Left ventricle myocardium inferior (tissue), 1 donor: ENCODE results near the gene FBLN2. TPM values are rescaled to one million over a fixed set of nuclear protein-coding genes. Genes with fewer than 3 reads are reported as not detected.

Source experiments
- DNase-seq: peaks from one replicate; pipeline ENCODE4 v3.0.0-alpha.2; 2020
- H3K27ac ChIP-seq: fragments of 200-600 bp; replicated peaks from 2 replicates; pipeline ENCODE4 v1.8.0; 2021
- H3K27me3 ChIP-seq: fragments of 200-600 bp; 2 replicates; pipeline ENCODE4 v1.8.0; 2021; ENCODE audit warnings: low read depth
- H3K36me3 ChIP-seq: fragments of 200-600 bp; 2 replicates; pipeline ENCODE4 v1.8.0; 2021
- H3K4me1 ChIP-seq: fragments of 200-600 bp; 2 replicates; pipeline ENCODE4 v1.8.0; 2021
- H3K4me3 ChIP-seq: fragments of 200-600 bp; 2 replicates; pipeline ENCODE4 v1.8.0; 2021; ENCODE audit warnings: mild to moderate bottlenecking, moderate library complexity
- H3K9me3 ChIP-seq: fragments of 200-600 bp; replicated peaks from 2 replicates; pipeline ENCODE4 v1.8.0; 2021
- intact Hi-C: fragments of 100-400 bp; cut with micrococcal nuclease; formaldehyde crosslinking; loops from one replicate; pipeline ENCODE4 v1.11.0; 2022
- total RNA-seq: library from RNA; stranded (reverse); fragmentation: NEBNext Ultra II Directional; extraction: Animal tissue kit (Norgen Biotek cat#: 25700); gene quantifications from one replicate; pipeline ENCODE4 v1.2.1, GENCODE V29; 2021
- TF ChIP-seq, protein P1 (sequence below): fragments of 200-600 bp; IDR thresholded peaks from 2 replicates; pipeline ENCODE4 v1.8.0; 2021; ENCODE audit warnings: antibody characterized with exemption, mild to moderate bottlenecking, borderline replicate concordance
- donor health status: DM: no; HTN: yes; CAD: no; lungs with severe emphysema.

The FBLN2 gene
- total RNA-seq, 1 donor from 2014 or later, result 56.7 TPM

DNA sequence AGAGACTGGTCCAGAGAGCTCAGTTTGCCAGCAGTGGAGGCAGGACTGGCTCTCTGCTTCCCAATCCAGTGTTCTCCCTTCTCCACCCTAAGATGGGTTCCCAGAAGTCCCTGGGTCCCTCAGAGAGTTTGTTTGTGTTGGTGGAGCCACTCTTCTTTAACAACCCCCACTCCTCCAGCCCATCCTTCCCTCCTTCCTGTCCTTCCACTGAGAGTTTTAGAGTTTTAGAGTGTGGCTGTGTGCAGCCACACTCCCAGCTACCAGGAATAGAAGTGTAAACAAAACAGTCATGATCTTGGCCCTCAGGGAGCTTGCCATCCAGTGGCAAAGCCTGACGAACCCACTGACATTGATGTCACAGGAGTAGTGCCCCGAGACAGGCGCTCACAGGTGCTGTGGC, 12.5 kb upstream of the FBLN2 start:
- peaks cover 35% of the 10 kb centered on the region for H3K27me3 ChIP-seq
- H3K36me3 ChIP-seq, result no peaks in the 10 kb centered on the region
- no peak for DNase-seq
- TF ChIP-seq, protein P1, sequence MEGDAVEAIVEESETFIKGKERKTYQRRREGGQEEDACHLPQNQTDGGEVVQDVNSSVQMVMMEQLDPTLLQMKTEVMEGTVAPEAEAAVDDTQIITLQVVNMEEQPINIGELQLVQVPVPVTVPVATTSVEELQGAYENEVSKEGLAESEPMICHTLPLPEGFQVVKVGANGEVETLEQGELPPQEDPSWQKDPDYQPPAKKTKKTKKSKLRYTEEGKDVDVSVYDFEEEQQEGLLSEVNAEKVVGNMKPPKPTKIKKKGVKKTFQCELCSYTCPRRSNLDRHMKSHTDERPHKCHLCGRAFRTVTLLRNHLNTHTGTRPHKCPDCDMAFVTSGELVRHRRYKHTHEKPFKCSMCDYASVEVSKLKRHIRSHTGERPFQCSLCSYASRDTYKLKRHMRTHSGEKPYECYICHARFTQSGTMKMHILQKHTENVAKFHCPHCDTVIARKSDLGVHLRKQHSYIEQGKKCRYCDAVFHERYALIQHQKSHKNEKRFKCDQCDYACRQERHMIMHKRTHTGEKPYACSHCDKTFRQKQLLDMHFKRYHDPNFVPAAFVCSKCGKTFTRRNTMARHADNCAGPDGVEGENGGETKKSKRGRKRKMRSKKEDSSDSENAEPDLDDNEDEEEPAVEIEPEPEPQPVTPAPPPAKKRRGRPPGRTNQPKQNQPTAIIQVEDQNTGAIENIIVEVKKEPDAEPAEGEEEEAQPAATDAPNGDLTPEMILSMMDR, result no peak
- H3K4me1 ChIP-seq, result peaks cover 22% of the 10 kb centered on the region
- intact Hi-C loops, result no loop called here
- peaks cover 1% of the 10 kb centered on the region for H3K9me3 ChIP-seq
- H3K27ac ChIP-seq, result peak overlapping the region; percentile 33
- H3K4me3 ChIP-seq, result no peak overlapping the region

DNA sequence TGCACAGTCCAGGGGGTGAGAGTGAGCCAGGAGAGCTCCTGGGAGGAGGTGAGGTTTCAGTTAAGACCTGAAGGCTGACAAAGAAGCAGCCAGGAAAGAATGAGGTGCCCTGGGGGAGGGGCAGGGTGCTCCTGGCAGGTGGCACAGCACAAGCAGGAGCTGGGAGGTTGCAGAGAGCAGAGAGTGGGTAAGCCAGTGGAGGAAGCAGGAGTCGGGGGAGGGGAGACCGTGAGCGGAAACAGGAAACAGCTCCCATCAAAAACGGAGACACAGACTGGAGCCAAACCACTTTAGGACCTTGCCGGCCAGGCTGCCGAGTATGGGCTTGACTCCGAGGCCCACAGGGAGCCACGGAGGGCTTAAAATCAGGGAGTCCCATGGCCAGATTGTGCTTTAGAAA, 12.1 kb upstream of the FBLN2 start:
- no peak for DNase-seq
- peak overlapping the region; percentile 33 for H3K27ac ChIP-seq
- intact Hi-C loops, result no loop called here

DNA sequence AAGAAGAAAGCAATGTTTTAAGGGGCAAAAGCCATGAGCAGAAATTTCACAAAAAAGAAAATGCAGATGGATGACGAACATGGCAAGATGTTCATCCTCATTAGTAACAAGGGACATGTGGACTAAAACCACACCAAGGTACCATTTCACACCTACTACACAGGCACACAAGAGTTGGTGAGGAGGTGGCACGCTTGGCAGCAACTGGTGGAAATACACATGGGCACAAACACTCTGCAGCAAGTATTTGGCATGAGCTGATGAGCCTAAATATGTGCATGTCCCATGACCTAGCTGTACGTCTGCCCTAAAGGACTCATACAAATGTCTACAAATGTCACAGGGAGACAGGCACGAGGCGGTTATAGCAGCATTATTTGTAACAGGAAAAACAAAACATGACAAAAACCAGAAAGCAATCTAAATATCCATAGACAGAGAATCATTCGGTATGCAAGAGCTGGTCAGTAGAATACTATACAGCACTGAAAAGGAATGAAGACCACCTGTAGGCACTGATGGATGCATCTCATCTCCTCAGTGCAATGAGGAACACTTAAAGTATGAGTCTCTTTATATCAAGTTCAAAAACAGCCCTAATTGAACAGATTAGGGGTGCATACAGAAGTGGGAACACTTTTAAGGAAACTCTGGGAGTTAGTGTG, 11.5 kb upstream of the FBLN2 start:
- intact Hi-C loops, result no loop called here
- peak overlapping the region; percentile 33 for H3K27ac ChIP-seq
- peaks cover 22% of the 10 kb centered on the region for H3K4me1 ChIP-seq
- TF ChIP-seq, protein P1, result no peak
- peaks cover 34% of the 10 kb centered on the region for H3K27me3 ChIP-seq
- DNase-seq, result no peak
- peaks cover 11% of the 10 kb centered on the region for H3K9me3 ChIP-seq
- no peak overlapping the region for H3K4me3 ChIP-seq
- no peaks in the 10 kb centered on the region for H3K36me3 ChIP-seq

More for the DNA sequence above, 12.1 kb upstream of the FBLN2 start:
- TF ChIP-seq, protein P1, result no peak
- Histone ChIP-seq H3K27me3 (peaks cover 36% of the 10 kb centered on the region), H3K9me3 (peaks cover 5% of the 10 kb centered on the region), H3K4me1 (peaks cover 22% of the 10 kb centered on the region), H3K4me3 (no peak overlapping the region), H3K36me3 (no peaks in the 10 kb centered on the region)

DNA sequence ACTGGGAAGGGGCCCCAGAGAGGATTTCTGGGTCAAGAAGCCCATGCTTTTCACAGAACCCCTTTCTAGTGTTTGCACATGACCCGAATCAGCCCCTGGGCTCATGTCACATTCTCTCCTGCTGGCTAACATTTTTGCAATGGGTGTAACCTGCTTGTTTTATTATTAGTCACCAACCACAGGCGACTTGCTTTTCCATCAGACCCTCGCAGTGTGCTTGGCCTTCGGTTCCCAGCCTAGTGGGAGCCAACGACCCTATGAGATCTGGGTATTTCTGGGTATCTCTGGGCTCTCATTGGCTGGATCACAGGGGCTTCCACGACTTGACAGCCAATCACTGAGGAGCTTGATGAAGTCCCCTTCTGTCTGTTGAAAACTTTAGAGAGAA, 11.0 kb upstream of the FBLN2 start:
- peaks cover 39% of the 10 kb centered on the region for H3K27me3 ChIP-seq
- TF ChIP-seq, protein P1, result no peak
- no peak overlapping the region for H3K4me3 ChIP-seq
- H3K4me1 ChIP-seq, result peaks cover 22% of the 10 kb centered on the region
- no peak for DNase-seq
- intact Hi-C loops, result no loop called here
- H3K36me3 ChIP-seq, result no peaks in the 10 kb centered on the region
- H3K9me3 ChIP-seq, result peaks cover 12% of the 10 kb centered on the region
- H3K27ac ChIP-seq, result peak overlapping the region; percentile 64

DNA sequence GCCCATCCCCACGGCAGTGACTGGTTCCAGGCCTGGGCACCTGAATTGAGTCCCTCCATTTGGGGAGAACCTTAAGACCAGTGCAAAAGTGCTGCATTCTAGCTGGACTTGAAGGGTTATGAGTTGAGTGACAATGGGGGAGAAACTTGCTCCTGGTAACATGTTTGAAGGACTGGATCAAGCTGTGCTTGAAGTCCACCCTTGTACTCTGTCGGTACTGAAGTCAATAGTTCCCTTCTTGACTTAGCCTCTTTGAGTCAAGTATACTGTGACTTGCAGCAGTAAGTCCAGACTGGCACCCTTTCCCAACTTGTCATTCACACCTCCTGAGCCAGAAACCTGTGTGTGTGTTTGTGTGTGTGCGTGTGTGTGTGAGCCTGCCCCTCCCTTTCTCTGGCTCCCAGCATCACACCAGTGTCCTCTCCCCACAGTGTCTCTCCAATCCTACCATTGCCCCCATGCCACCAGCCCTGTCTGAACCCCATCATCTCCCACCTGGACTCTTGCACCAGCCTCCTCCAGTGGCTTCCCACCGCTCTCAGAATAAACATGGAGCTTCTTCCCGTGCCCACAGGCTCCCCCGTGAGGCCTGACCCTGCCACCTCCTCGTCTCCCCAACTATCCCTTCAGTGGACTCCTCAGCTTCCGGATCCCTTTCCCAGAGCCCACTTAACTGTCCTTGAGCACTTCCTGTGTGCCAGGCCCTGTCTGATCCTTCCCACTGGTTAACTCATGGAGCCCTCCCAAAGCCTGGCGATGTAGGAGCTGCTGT, 10.2 kb upstream of the FBLN2 start:
- Histone ChIP-seq H3K9me3 (peaks cover 12% of the 10 kb centered on the region), H3K27ac (peak overlapping the region; percentile 64), H3K4me3 (no peak overlapping the region), H3K27me3 (peaks cover 47% of the 10 kb centered on the region), H3K4me1 (peaks cover 22% of the 10 kb centered on the region), H3K36me3 (no peaks in the 10 kb centered on the region)
- intact Hi-C loops, result no loop called here
- DNase-seq, result no peak
- TF ChIP-seq, protein P1, result no peak
